GM23338 (cell line): Measurements from ENCODE around the gene SORCS2. TPM values are rescaled to one million over a fixed set of nuclear protein-coding genes. Genes with fewer than 3 reads are reported as not detected.
A peak's percentile ranks its signal among the peaks of the same experiment; 100 is the strongest.

Source experiments
- ATAC-seq: fragments of 200-7000 bp; cut with Tn5 transposase; 3 replicates; pipeline ENCODE4 v1.9.1; 2020
- DNase-seq: peaks from one replicate; pipeline ENCODE4 v3.0.0-alpha.2; 2015; ENCODE audit warnings: low spot score
- H2AFZ ChIP-seq: fragments of 200-600 bp; sonication (generic); 2 replicates; pipeline ENCODE4 v1.8.0; 2016; ENCODE audit warnings: antibody characterized with exemption, mild to moderate bottlenecking, moderate library complexity
- H3F3A ChIP-seq: fragments of 200-600 bp; sonication (generic); replicated peaks from 2 replicates; pipeline ENCODE4 v1.8.0; 2017; ENCODE audit warnings: antibody characterized with exemption, mixed run types, low read depth
- H3K27ac ChIP-seq: fragments of 200-600 bp; sonication (generic); 2 replicates; pipeline ENCODE4 v1.6.1; 2016; ENCODE audit warnings: low read depth
- H3K27me3 ChIP-seq: fragments of 200-600 bp; sonication (generic); 2 replicates; pipeline ENCODE4 v1.8.0; 2016; ENCODE audit warnings: mild to moderate bottlenecking, mixed run types, moderate library complexity; ENCODE audit not compliant: insufficient read depth
- H3K36me3 ChIP-seq: fragments of 200-600 bp; sonication (generic); 2 replicates; pipeline ENCODE4 v1.8.0; 2016; ENCODE audit warnings: mild to moderate bottlenecking; ENCODE audit not compliant: insufficient read depth
- H3K4me1 ChIP-seq: fragments of 200-600 bp; sonication (generic); 2 replicates; pipeline ENCODE4 v1.8.0; 2016; ENCODE audit warnings: mild to moderate bottlenecking, moderate library complexity; ENCODE audit not compliant: insufficient read depth
- H3K4me2 ChIP-seq: fragments of 200-600 bp; sonication (generic); 2 replicates; pipeline ENCODE4 v1.7.1; 2017; ENCODE audit warnings: mixed run types
- H3K4me3 ChIP-seq: fragments of 200-600 bp; sonication (generic); 2 replicates; pipeline ENCODE4 v1.6.1; 2016; ENCODE audit warnings: mixed run types
- H3K79me2 ChIP-seq: fragments of 200-600 bp; sonication (generic); replicated peaks from 2 replicates; pipeline ENCODE4 v1.8.0; 2017; ENCODE audit warnings: mild to moderate bottlenecking; ENCODE audit not compliant: insufficient read depth
- H3K9me2 ChIP-seq: fragments of 200-600 bp; sonication (generic); 2 replicates; pipeline ENCODE4 v1.8.0; 2017; ENCODE audit not compliant: insufficient read depth
- H4K20me1 ChIP-seq: fragments of 200-600 bp; sonication (generic); replicated peaks from 2 replicates; pipeline ENCODE4 v1.8.0; 2017; ENCODE audit warnings: mild to moderate bottlenecking; ENCODE audit not compliant: insufficient read depth
- H3K27ac Mint-ChIP-seq: 2 replicates; pipeline ENCODE4 v1.8.0; 2020; ENCODE audit warnings: inconsistent platforms, mild to moderate bottlenecking, moderate library complexity, mixed read lengths
- H3K27me3 Mint-ChIP-seq: 3 replicates; pipeline ENCODE4 v1.8.0; 2022; ENCODE audit warnings: low read depth, mild to moderate bottlenecking, moderate library complexity, mixed read lengths, inconsistent platforms; ENCODE audit not compliant: insufficient read depth, poor library complexity
- H3K36me3 Mint-ChIP-seq: 3 replicates; pipeline ENCODE4 v1.8.0; 2021; ENCODE audit warnings: low read depth, mild to moderate bottlenecking, inconsistent platforms, moderate library complexity, mixed read lengths
- H3K4me1 Mint-ChIP-seq: 3 replicates; pipeline ENCODE4 v1.8.0; 2020; ENCODE audit warnings: mild to moderate bottlenecking, inconsistent platforms, mixed read lengths
- H3K4me3 Mint-ChIP-seq: 3 replicates; pipeline ENCODE4 v1.8.0; 2021; ENCODE audit warnings: moderate library complexity, mild to moderate bottlenecking, inconsistent platforms, mixed read lengths
- H3K9me3 Mint-ChIP-seq: 3 replicates; pipeline ENCODE4 v1.8.0; 2020; ENCODE audit warnings: moderate library complexity, mild to moderate bottlenecking, inconsistent platforms, mixed read lengths
- CREB1 ChIP-seq: fragments of 250-450 bp; sonication (Bioruptor Pico); IDR thresholded peaks from 2 replicates; pipeline ENCODE4 v1.5.0; 2020; ENCODE audit warnings: low read depth, mild to moderate bottlenecking, moderate library complexity
- CTCF ChIP-seq, 2 experiments: fragments of 200-600 bp in 1 of 2; sonication (generic) in 1 of 2; conservative IDR thresholded peaks; 2 replicates each; pipeline versions ENCODE4 v1.5.1 to v1.6.1; 2016 to 2017; ENCODE audit warnings: antibody characterized with exemption in 2 of 2, low read depth in 2 of 2, mild to moderate bottlenecking in 2 of 2, moderate library complexity in 1 of 2
- EZH2 ChIP-seq: fragments of 200-600 bp; sonication (generic); IDR thresholded peaks from one replicate; pipeline ENCODE4 v1.8.0; 2017; ENCODE audit warnings: antibody characterized with exemption, mild to moderate bottlenecking, low read depth; ENCODE audit not compliant: unreplicated experiment
- EZH2phosphoT487 ChIP-seq: fragments of 200-600 bp; sonication (generic); IDR thresholded peaks from one replicate; pipeline ENCODE4 v1.8.1; 2018; ENCODE audit warnings: antibody characterized with exemption; ENCODE audit not compliant: unreplicated experiment
- JUNB ChIP-seq: IDR thresholded peaks from one replicate; pipeline ENCODE4 v1.6.1; 2016; ENCODE audit warnings: antibody characterized with exemption; ENCODE audit not compliant: unreplicated experiment
- NANOG ChIP-seq: IDR thresholded peaks from 2 replicates; pipeline ENCODE4 v1.6.1; 2016; ENCODE audit warnings: antibody characterized with exemption, borderline replicate concordance
- POLR2AphosphoS5 ChIP-seq: IDR thresholded peaks from 2 replicates; pipeline ENCODE4 v1.6.1; 2016; ENCODE audit warnings: antibody characterized with exemption, low read depth
- STAT1 ChIP-seq: IDR thresholded peaks from one replicate; pipeline ENCODE4 v1.6.1; 2016; ENCODE audit warnings: antibody characterized with exemption; ENCODE audit not compliant: unreplicated experiment
- ZNF114 ChIP-seq: fragments of 250-450 bp; sonication (Bioruptor Pico); IDR thresholded peaks from 2 replicates; pipeline ENCODE4 v1.5.0; 2020; ENCODE audit warnings: mild to moderate bottlenecking, moderate library complexity
- ZNF331 ChIP-seq: fragments of 250-450 bp; sonication (Bioruptor Pico); IDR thresholded peaks from 2 replicates; pipeline ENCODE4 v1.5.0; 2020; ENCODE audit warnings: low read depth, mild to moderate bottlenecking, moderate library complexity
- polyA plus RNA-seq: library from polyadenylated mRNA; unstranded; fragments of >200 nt; fragmentation: Nextera tagmentation; extraction: Ambion mirVana; gene quantifications from 2 replicates; pipeline ENCODE4 v1.2.1, GENCODE V29; 2016
- total RNA-seq: library from RNA; depleted of rRNA; stranded (reverse); fragments of >200 nt; shearing (Covaris generic); gene quantifications from 2 replicates; pipeline ENCODE4 v1.2.3, GENCODE V29; 2014
- TF ChIP-seq, protein P1 (sequence below): fragments of 250-450 bp; sonication (Bioruptor Pico); IDR thresholded peaks from 2 replicates; pipeline ENCODE4 v1.5.0; 2020; ENCODE audit warnings: mild to moderate bottlenecking, moderate library complexity
- TF ChIP-seq, protein P2 (sequence below): IDR thresholded peaks from 2 replicates; pipeline ENCODE4 v1.6.1; 2016; ENCODE audit warnings: antibody characterized with exemption
- TF ChIP-seq, protein P3 (sequence below): IDR thresholded peaks from one replicate; pipeline ENCODE4 v1.6.1; 2018; ENCODE audit warnings: antibody characterized with exemption; ENCODE audit not compliant: unreplicated experiment

SORCS2 gene
- total and polyA plus RNA-seq, 2 experiments from 2014 or later = 0.47 to 2.4 TPM

DNA sequence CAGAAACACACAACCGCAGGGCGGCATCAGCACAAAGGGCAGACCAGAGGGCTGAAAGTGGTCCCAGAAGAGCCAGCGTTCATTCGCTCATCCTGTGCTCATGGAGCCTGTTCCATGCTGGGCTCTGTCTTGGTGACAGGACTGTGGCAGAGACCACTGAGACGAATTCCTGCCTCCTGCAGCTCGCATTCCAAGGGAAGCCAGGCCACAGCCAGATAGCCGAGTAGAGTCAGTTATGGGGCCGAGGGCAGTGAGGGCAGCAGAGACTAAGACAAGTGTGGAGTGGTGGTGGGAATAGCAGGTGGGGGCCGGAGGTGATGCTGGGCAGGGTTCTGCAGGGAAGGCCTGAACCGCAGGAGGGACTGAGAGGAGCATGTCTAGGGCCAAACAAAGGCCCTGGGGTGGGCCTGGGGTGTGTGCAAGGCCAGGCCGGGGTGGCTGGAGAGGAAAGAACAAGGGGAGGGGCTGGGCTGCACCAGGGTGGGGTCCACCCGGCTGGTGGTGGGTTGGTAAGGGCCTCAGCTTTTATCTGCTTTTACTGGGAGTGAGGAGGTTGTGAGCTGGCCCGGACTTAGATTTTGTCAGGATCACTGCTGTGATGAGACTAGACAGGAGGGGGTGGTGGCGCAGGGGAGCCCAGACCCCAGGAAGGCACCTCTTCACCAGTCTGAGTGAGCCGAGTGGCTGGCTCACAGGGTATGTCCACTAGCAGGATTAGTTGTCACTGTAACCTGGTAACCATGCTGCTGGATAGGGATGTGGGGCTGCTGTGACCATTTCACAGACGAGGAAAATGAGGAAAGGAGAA, 236.1 kb downstream of the SORCS2 start:
- H3K27me3 Mint-ChIP-seq = peaks cover 15% of the 10 kb centered on the region
- no peaks in the 10 kb centered on the region for H3K36me3 Mint-ChIP-seq
- H3K27ac ChIP-seq = no peak overlapping the region
- ATAC-seq (peak; percentile 30), DNase-seq (peak; percentile 45)
- H3K79me2 ChIP-seq = no peaks in the 10 kb centered on the region
- no peaks in the 10 kb centered on the region for H3K9me2 ChIP-seq
- no peak overlapping the region for H3K4me3 ChIP-seq
- H3K36me3 ChIP-seq = no peaks in the 10 kb centered on the region
- peak overlapping the region; percentile 50; the same call in 1 of the 2 replicates for H3K27ac Mint-ChIP-seq
- no peaks in the 10 kb centered on the region for H3K9me3 Mint-ChIP-seq
- peaks cover 37% of the 10 kb centered on the region for H3K4me1 Mint-ChIP-seq
- H3K4me1 ChIP-seq = peaks cover 24% of the 10 kb centered on the region
- TF ChIP-seq EZH2 = no peak
- TF ChIP-seq, protein P1, sequence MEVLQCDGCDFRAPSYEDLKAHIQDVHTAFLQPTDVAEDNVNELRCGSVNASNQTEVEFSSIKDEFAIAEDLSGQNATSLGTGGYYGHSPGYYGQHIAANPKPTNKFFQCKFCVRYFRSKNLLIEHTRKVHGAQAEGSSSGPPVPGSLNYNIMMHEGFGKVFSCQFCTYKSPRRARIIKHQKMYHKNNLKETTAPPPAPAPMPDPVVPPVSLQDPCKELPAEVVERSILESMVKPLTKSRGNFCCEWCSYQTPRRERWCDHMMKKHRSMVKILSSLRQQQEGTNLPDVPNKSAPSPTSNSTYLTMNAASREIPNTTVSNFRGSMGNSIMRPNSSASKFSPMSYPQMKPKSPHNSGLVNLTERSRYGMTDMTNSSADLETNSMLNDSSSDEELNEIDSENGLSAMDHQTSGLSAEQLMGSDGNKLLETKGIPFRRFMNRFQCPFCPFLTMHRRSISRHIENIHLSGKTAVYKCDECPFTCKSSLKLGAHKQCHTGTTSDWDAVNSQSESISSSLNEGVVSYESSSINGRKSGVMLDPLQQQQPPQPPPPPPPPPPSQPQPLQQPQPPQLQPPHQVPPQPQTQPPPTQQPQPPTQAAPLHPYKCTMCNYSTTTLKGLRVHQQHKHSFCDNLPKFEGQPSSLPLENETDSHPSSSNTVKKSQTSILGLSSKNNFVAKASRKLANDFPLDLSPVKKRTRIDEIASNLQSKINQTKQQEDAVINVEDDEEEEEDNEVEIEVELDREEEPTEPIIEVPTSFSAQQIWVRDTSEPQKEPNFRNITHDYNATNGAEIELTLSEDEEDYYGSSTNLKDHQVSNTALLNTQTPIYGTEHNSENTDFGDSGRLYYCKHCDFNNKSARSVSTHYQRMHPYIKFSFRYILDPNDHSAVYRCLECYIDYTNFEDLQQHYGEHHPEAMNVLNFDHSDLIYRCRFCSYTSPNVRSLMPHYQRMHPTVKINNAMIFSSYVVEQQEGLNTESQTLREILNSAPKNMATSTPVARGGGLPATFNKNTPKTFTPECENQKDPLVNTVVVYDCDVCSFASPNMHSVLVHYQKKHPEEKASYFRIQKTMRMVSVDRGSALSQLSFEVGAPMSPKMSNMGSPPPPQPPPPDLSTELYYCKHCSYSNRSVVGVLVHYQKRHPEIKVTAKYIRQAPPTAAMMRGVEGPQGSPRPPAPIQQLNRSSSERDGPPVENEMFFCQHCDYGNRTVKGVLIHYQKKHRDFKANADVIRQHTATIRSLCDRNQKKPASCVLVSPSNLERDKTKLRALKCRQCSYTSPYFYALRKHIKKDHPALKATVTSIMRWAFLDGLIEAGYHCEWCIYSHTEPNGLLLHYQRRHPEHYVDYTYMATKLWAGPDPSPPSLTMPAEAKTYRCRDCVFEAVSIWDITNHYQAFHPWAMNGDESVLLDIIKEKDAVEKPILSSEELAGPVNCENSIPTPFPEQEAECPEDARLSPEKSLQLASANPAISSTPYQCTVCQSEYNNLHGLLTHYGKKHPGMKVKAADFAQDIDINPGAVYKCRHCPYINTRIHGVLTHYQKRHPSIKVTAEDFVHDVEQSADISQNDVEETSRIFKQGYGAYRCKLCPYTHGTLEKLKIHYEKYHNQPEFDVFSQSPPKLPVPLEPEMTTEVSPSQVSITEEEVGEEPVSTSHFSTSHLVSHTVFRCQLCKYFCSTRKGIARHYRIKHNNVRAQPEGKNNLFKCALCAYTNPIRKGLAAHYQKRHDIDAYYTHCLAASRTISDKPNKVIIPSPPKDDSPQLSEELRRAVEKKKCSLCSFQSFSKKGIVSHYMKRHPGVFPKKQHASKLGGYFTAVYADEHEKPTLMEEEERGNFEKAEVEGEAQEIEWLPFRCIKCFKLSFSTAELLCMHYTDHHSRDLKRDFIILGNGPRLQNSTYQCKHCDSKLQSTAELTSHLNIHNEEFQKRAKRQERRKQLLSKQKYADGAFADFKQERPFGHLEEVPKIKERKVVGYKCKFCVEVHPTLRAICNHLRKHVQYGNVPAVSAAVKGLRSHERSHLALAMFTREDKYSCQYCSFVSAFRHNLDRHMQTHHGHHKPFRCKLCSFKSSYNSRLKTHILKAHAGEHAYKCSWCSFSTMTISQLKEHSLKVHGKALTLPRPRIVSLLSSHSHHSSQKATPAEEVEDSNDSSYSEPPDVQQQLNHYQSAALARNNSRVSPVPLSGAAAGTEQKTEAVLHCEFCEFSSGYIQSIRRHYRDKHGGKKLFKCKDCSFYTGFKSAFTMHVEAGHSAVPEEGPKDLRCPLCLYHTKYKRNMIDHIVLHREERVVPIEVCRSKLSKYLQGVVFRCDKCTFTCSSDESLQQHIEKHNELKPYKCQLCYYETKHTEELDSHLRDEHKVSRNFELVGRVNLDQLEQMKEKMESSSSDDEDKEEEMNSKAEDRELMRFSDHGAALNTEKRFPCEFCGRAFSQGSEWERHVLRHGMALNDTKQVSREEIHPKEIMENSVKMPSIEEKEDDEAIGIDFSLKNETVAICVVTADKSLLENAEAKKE (CRISPR knock-in tag) = no peak
- no peak for TF ChIP-seq NANOG
- TF ChIP-seq JUNB = no peak
- TF ChIP-seq, protein P2, sequence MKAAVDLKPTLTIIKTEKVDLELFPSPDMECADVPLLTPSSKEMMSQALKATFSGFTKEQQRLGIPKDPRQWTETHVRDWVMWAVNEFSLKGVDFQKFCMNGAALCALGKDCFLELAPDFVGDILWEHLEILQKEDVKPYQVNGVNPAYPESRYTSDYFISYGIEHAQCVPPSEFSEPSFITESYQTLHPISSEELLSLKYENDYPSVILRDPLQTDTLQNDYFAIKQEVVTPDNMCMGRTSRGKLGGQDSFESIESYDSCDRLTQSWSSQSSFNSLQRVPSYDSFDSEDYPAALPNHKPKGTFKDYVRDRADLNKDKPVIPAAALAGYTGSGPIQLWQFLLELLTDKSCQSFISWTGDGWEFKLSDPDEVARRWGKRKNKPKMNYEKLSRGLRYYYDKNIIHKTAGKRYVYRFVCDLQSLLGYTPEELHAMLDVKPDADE = no peak
- TF ChIP-seq CTCF (conservative IDR thresholded peaks at IDR 0.05; ENCODE audit: low read depth in 2 of 2) = no peak
- TF ChIP-seq, protein P3, sequence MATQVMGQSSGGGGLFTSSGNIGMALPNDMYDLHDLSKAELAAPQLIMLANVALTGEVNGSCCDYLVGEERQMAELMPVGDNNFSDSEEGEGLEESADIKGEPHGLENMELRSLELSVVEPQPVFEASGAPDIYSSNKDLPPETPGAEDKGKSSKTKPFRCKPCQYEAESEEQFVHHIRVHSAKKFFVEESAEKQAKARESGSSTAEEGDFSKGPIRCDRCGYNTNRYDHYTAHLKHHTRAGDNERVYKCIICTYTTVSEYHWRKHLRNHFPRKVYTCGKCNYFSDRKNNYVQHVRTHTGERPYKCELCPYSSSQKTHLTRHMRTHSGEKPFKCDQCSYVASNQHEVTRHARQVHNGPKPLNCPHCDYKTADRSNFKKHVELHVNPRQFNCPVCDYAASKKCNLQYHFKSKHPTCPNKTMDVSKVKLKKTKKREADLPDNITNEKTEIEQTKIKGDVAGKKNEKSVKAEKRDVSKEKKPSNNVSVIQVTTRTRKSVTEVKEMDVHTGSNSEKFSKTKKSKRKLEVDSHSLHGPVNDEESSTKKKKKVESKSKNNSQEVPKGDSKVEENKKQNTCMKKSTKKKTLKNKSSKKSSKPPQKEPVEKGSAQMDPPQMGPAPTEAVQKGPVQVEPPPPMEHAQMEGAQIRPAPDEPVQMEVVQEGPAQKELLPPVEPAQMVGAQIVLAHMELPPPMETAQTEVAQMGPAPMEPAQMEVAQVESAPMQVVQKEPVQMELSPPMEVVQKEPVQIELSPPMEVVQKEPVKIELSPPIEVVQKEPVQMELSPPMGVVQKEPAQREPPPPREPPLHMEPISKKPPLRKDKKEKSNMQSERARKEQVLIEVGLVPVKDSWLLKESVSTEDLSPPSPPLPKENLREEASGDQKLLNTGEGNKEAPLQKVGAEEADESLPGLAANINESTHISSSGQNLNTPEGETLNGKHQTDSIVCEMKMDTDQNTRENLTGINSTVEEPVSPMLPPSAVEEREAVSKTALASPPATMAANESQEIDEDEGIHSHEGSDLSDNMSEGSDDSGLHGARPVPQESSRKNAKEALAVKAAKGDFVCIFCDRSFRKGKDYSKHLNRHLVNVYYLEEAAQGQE = no peak
- TF ChIP-seq STAT1 = no peak
- no peak for TF ChIP-seq ZNF114
- no peak for TF ChIP-seq POLR2AphosphoS5
- TF ChIP-seq ZNF331 (CRISPR knock-in tag) = no peak
- no peak for TF ChIP-seq EZH2phosphoT487
- TF ChIP-seq CREB1 = no peak
- H2AFZ ChIP-seq = no peak overlapping the region
- H3K4me2 ChIP-seq = no peak overlapping the region; the same call in 1 of the 2 replicates
- H3K4me3 Mint-ChIP-seq = no peak overlapping the region
- H4K20me1 ChIP-seq = no peaks in the 10 kb centered on the region
- no peaks in the 10 kb centered on the region for H3K27me3 ChIP-seq
- H3F3A ChIP-seq = no peaks in the 10 kb centered on the region
